GM23338 (cell line): ENCODE measurements around the gene SFXN5. TPM values are rescaled to one million over a fixed set of nuclear protein-coding genes. Genes with fewer than 3 reads are reported as not detected.

Experiments
- ATAC-seq: fragments of 200-7000 bp; cut with Tn5 transposase; 3 replicates; pipeline ENCODE4 v1.9.1; 2020
- DNase-seq: peaks from one replicate; pipeline ENCODE4 v3.0.0-alpha.2; 2015; ENCODE audit warnings: low spot score
- H2AFZ ChIP-seq: fragments of 200-600 bp; sonication (generic); 2 replicates; pipeline ENCODE4 v1.8.0; 2016; ENCODE audit warnings: antibody characterized with exemption, mild to moderate bottlenecking, moderate library complexity
- H3F3A ChIP-seq: fragments of 200-600 bp; sonication (generic); replicated peaks from 2 replicates; pipeline ENCODE4 v1.8.0; 2017; ENCODE audit warnings: antibody characterized with exemption, mixed run types, low read depth
- H3K27ac ChIP-seq: fragments of 200-600 bp; sonication (generic); 2 replicates; pipeline ENCODE4 v1.6.1; 2016; ENCODE audit warnings: low read depth
- H3K27me3 ChIP-seq: fragments of 200-600 bp; sonication (generic); 2 replicates; pipeline ENCODE4 v1.8.0; 2016; ENCODE audit warnings: mild to moderate bottlenecking, mixed run types, moderate library complexity; ENCODE audit not compliant: insufficient read depth
- H3K36me3 ChIP-seq: fragments of 200-600 bp; sonication (generic); 2 replicates; pipeline ENCODE4 v1.8.0; 2016; ENCODE audit warnings: mild to moderate bottlenecking; ENCODE audit not compliant: insufficient read depth
- H3K4me1 ChIP-seq: fragments of 200-600 bp; sonication (generic); 2 replicates; pipeline ENCODE4 v1.8.0; 2016; ENCODE audit warnings: mild to moderate bottlenecking, moderate library complexity; ENCODE audit not compliant: insufficient read depth
- H3K4me2 ChIP-seq: fragments of 200-600 bp; sonication (generic); 2 replicates; pipeline ENCODE4 v1.7.1; 2017; ENCODE audit warnings: mixed run types
- H3K4me3 ChIP-seq: fragments of 200-600 bp; sonication (generic); 2 replicates; pipeline ENCODE4 v1.6.1; 2016; ENCODE audit warnings: mixed run types
- H3K79me2 ChIP-seq: fragments of 200-600 bp; sonication (generic); replicated peaks from 2 replicates; pipeline ENCODE4 v1.8.0; 2017; ENCODE audit warnings: mild to moderate bottlenecking; ENCODE audit not compliant: insufficient read depth
- H3K9me2 ChIP-seq: fragments of 200-600 bp; sonication (generic); 2 replicates; pipeline ENCODE4 v1.8.0; 2017; ENCODE audit not compliant: insufficient read depth
- H4K20me1 ChIP-seq: fragments of 200-600 bp; sonication (generic); replicated peaks from 2 replicates; pipeline ENCODE4 v1.8.0; 2017; ENCODE audit warnings: mild to moderate bottlenecking; ENCODE audit not compliant: insufficient read depth
- H3K27ac Mint-ChIP-seq: 2 replicates; pipeline ENCODE4 v1.8.0; 2020; ENCODE audit warnings: inconsistent platforms, mild to moderate bottlenecking, moderate library complexity, mixed read lengths
- H3K27me3 Mint-ChIP-seq: 3 replicates; pipeline ENCODE4 v1.8.0; 2022; ENCODE audit warnings: low read depth, mild to moderate bottlenecking, moderate library complexity, mixed read lengths, inconsistent platforms; ENCODE audit not compliant: insufficient read depth, poor library complexity
- H3K36me3 Mint-ChIP-seq: 3 replicates; pipeline ENCODE4 v1.8.0; 2021; ENCODE audit warnings: low read depth, mild to moderate bottlenecking, inconsistent platforms, moderate library complexity, mixed read lengths
- H3K4me1 Mint-ChIP-seq: 3 replicates; pipeline ENCODE4 v1.8.0; 2020; ENCODE audit warnings: mild to moderate bottlenecking, inconsistent platforms, mixed read lengths
- H3K4me3 Mint-ChIP-seq: 3 replicates; pipeline ENCODE4 v1.8.0; 2021; ENCODE audit warnings: moderate library complexity, mild to moderate bottlenecking, inconsistent platforms, mixed read lengths
- H3K9me3 Mint-ChIP-seq: 3 replicates; pipeline ENCODE4 v1.8.0; 2020; ENCODE audit warnings: moderate library complexity, mild to moderate bottlenecking, inconsistent platforms, mixed read lengths
- CREB1 ChIP-seq: fragments of 250-450 bp; sonication (Bioruptor Pico); IDR thresholded peaks from 2 replicates; pipeline ENCODE4 v1.5.0; 2020; ENCODE audit warnings: low read depth, mild to moderate bottlenecking, moderate library complexity
- CTCF ChIP-seq, 2 experiments: fragments of 200-600 bp in 1 of 2; sonication (generic) in 1 of 2; conservative IDR thresholded peaks; 2 replicates each; pipeline versions ENCODE4 v1.5.1 to v1.6.1; 2016 to 2017; ENCODE audit warnings: antibody characterized with exemption in 2 of 2, low read depth in 2 of 2, mild to moderate bottlenecking in 2 of 2, moderate library complexity in 1 of 2
- ETS1 ChIP-seq: IDR thresholded peaks from 2 replicates; pipeline ENCODE4 v1.6.1; 2016; ENCODE audit warnings: antibody characterized with exemption
- EZH2 ChIP-seq: fragments of 200-600 bp; sonication (generic); IDR thresholded peaks from one replicate; pipeline ENCODE4 v1.8.0; 2017; ENCODE audit warnings: antibody characterized with exemption, mild to moderate bottlenecking, low read depth; ENCODE audit not compliant: unreplicated experiment
- EZH2phosphoT487 ChIP-seq: fragments of 200-600 bp; sonication (generic); IDR thresholded peaks from one replicate; pipeline ENCODE4 v1.8.1; 2018; ENCODE audit warnings: antibody characterized with exemption; ENCODE audit not compliant: unreplicated experiment
- JUNB ChIP-seq: IDR thresholded peaks from one replicate; pipeline ENCODE4 v1.6.1; 2016; ENCODE audit warnings: antibody characterized with exemption; ENCODE audit not compliant: unreplicated experiment
- NANOG ChIP-seq: IDR thresholded peaks from 2 replicates; pipeline ENCODE4 v1.6.1; 2016; ENCODE audit warnings: antibody characterized with exemption, borderline replicate concordance
- POLR2AphosphoS5 ChIP-seq: IDR thresholded peaks from 2 replicates; pipeline ENCODE4 v1.6.1; 2016; ENCODE audit warnings: antibody characterized with exemption, low read depth
- REST ChIP-seq: IDR thresholded peaks from one replicate; pipeline ENCODE4 v1.6.1; 2018; ENCODE audit warnings: antibody characterized with exemption; ENCODE audit not compliant: unreplicated experiment
- STAT1 ChIP-seq: IDR thresholded peaks from one replicate; pipeline ENCODE4 v1.6.1; 2016; ENCODE audit warnings: antibody characterized with exemption; ENCODE audit not compliant: unreplicated experiment
- ZNF114 ChIP-seq: fragments of 250-450 bp; sonication (Bioruptor Pico); IDR thresholded peaks from 2 replicates; pipeline ENCODE4 v1.5.0; 2020; ENCODE audit warnings: mild to moderate bottlenecking, moderate library complexity
- ZNF331 ChIP-seq: fragments of 250-450 bp; sonication (Bioruptor Pico); IDR thresholded peaks from 2 replicates; pipeline ENCODE4 v1.5.0; 2020; ENCODE audit warnings: low read depth, mild to moderate bottlenecking, moderate library complexity
- ZNF462 ChIP-seq: fragments of 250-450 bp; sonication (Bioruptor Pico); IDR thresholded peaks from 2 replicates; pipeline ENCODE4 v1.5.0; 2020; ENCODE audit warnings: mild to moderate bottlenecking, moderate library complexity
- polyA plus RNA-seq: library from polyadenylated mRNA; unstranded; fragments of >200 nt; fragmentation: Nextera tagmentation; extraction: Ambion mirVana; gene quantifications from 2 replicates; pipeline ENCODE4 v1.2.1, GENCODE V29; 2016
- total RNA-seq: library from RNA; depleted of rRNA; stranded (reverse); fragments of >200 nt; shearing (Covaris generic); gene quantifications from 2 replicates; pipeline ENCODE4 v1.2.3, GENCODE V29; 2014

Gene SFXN5
- total and polyA plus RNA-seq, 2 experiments from 2014 or later, result 23.6 to 25.8 TPM

- Mint-ChIP-seq H3K36me3 (peaks cover 14% of the 10 kb centered on the region), H3K4me3 (no peak overlapping the region), H3K27ac (no peak overlapping the region; the same call in 1 of the 2 replicates), H3K27me3 (peaks cover 25% of the 10 kb centered on the region), H3K4me1 (peaks cover 45% of the 10 kb centered on the region), H3K9me3 (peaks cover 4% of the 10 kb centered on the region; the same call in 2 of the 3 replicates)
- ATAC-seq (no peak), DNase-seq (no peak)
- H2AFZ ChIP-seq, result no peak overlapping the region
- H4K20me1 ChIP-seq, result no peaks in the 10 kb centered on the region
- H3K4me1 ChIP-seq, result peaks cover 24% of the 10 kb centered on the region
- H3K79me2 ChIP-seq, result no peaks in the 10 kb centered on the region
- H3K4me3 ChIP-seq, result no peak overlapping the region
- H3K27ac ChIP-seq, result no peak overlapping the region
- no peaks in the 10 kb centered on the region for H3K36me3 ChIP-seq
- H3K9me2 ChIP-seq, result no peaks in the 10 kb centered on the region
- no peak overlapping the region for H3K4me2 ChIP-seq
- H3F3A ChIP-seq, result peaks cover 13% of the 10 kb centered on the region
- H3K27me3 ChIP-seq, result no peaks in the 10 kb centered on the region
- TF ChIP-seq ZNF462 (no peak), EZH2 (no peak), POLR2AphosphoS5 (no peak), CREB1 (no peak), CTCF (conservative IDR thresholded peaks at IDR 0.05; ENCODE audit: low read depth in 2 of 2) (no peak), REST (no peak), ETS1 (no peak), JUNB (no peak), ZNF114 (CRISPR knock-in tag) (no peak), EZH2phosphoT487 (no peak), NANOG (no peak), ZNF331 (no peak), STAT1 (no peak)
Observed at GRCh38 chr2:72947952-72948830, 123.3 kb downstream of the SFXN5 start.
